ENCODE data around the gene RAB35. TPM values are rescaled to one million over a fixed set of nuclear protein-coding genes. Genes with fewer than 3 reads are reported as not detected.

Gene RAB35
- total RNA-seq, 1 donor, result 25.0 TPM

- no peaks in the 10 kb centered on the region for H4K20me1 ChIP-seq (ENCODE audit: insufficient read depth, low read length)
- H3K27ac ChIP-seq (ENCODE audit: low read depth, low read length), result no peak overlapping the region
- TF ChIP-seq, protein P1, sequence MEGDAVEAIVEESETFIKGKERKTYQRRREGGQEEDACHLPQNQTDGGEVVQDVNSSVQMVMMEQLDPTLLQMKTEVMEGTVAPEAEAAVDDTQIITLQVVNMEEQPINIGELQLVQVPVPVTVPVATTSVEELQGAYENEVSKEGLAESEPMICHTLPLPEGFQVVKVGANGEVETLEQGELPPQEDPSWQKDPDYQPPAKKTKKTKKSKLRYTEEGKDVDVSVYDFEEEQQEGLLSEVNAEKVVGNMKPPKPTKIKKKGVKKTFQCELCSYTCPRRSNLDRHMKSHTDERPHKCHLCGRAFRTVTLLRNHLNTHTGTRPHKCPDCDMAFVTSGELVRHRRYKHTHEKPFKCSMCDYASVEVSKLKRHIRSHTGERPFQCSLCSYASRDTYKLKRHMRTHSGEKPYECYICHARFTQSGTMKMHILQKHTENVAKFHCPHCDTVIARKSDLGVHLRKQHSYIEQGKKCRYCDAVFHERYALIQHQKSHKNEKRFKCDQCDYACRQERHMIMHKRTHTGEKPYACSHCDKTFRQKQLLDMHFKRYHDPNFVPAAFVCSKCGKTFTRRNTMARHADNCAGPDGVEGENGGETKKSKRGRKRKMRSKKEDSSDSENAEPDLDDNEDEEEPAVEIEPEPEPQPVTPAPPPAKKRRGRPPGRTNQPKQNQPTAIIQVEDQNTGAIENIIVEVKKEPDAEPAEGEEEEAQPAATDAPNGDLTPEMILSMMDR (IDR thresholded peaks at IDR 0.05; ENCODE audit: extremely low read depth, low read depth, low read length), result no peak
- no peak overlapping the region for H2AFZ ChIP-seq (ENCODE audit: low read length)
- no peaks in the 10 kb centered on the region for H3K4me1 ChIP-seq (ENCODE audit: insufficient read depth, low read length)
- no peak overlapping the region for H3K4me2 ChIP-seq (ENCODE audit: insufficient read depth, low read length)
- DNase-seq (ENCODE audit: insufficient read length, low spot score, missing footprints), result no peak
- H3K79me2 ChIP-seq (ENCODE audit: insufficient read depth, low read length), result no peaks in the 10 kb centered on the region
- no peaks in the 10 kb centered on the region for H3K36me3 ChIP-seq (ENCODE audit: insufficient read depth, low read length)
- H3K9me3 ChIP-seq (ENCODE audit: low read depth, low read length), result no peaks in the 10 kb centered on the region
- peaks cover 59% of the 10 kb centered on the region for H3K27me3 ChIP-seq (ENCODE audit: insufficient read depth, low read length)
- no peak overlapping the region for H3K4me3 ChIP-seq (ENCODE audit: insufficient read depth, low read length)
Measured at GRCh38 chr12:120062976-120063579, 53.5 kb downstream of the RAB35 start.

DNA sequence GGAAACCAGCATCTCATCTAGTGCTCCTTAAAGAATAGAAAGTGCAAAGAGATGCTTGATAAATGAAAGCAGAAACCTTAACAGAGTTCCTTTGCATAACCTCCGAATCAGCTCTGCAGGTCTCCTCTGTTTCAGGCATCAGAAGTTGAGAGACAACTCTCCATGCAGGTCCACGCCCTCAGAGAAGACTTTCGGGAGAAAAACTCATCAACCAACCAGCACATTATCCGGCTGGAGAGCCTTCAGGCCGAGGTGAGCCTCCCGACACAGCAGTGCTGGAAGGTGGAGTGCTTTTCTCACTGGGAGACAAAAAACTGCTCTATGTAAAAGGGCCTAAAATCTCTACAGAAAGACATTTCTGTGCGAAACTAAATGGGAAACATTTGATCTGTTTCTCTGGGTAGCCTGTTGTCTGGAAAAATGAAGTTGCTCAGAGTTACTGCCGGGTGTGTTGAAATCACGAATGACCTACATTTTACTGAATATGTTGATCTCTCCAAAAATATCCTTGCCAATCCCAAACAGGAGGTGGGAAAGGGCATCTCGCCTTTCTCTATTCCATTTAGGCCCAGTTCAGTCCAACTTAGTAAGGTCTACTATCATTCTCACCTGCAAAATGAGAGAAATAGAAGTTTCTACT is 54.9 kb downstream of the RAB35 start:
- Histone ChIP-seq H2AFZ (ENCODE audit: low read length) (no peak overlapping the region), H3K9me3 (ENCODE audit: low read depth, low read length) (no peaks in the 10 kb centered on the region), H3K36me3 (ENCODE audit: insufficient read depth, low read length) (no peaks in the 10 kb centered on the region), H3K27me3 (ENCODE audit: insufficient read depth, low read length) (peaks cover 56% of the 10 kb centered on the region), H4K20me1 (ENCODE audit: insufficient read depth, low read length) (no peaks in the 10 kb centered on the region), H3K4me1 (ENCODE audit: insufficient read depth, low read length) (no peaks in the 10 kb centered on the region), H3K4me2 (ENCODE audit: insufficient read depth, low read length) (no peak overlapping the region), H3K79me2 (ENCODE audit: insufficient read depth, low read length) (no peaks in the 10 kb centered on the region), H3K4me3 (ENCODE audit: insufficient read depth, low read length) (no peak overlapping the region), H3K27ac (ENCODE audit: low read depth, low read length) (no peak overlapping the region)
- TF ChIP-seq, protein P1 (IDR thresholded peaks at IDR 0.05; ENCODE audit: extremely low read depth, low read depth, low read length), result no peak
- no peak for DNase-seq (ENCODE audit: insufficient read length, low spot score, missing footprints)

GRCh38 chr12:120060717-120061116 is 55.8 kb downstream of the RAB35 start:
- TF ChIP-seq, protein P1 (IDR thresholded peaks at IDR 0.05; ENCODE audit: extremely low read depth, low read depth, low read length), result no peak
- no peaks in the 10 kb centered on the region for H3K79me2 ChIP-seq (ENCODE audit: insufficient read depth, low read length)
- H2AFZ ChIP-seq (ENCODE audit: low read length), result no peak overlapping the region
- DNase-seq (ENCODE audit: insufficient read length, low spot score, missing footprints), result no peak
- H3K9me3 ChIP-seq (ENCODE audit: low read depth, low read length), result no peaks in the 10 kb centered on the region
- H4K20me1 ChIP-seq (ENCODE audit: insufficient read depth, low read length), result no peaks in the 10 kb centered on the region
- no peak overlapping the region for H3K4me3 ChIP-seq (ENCODE audit: insufficient read depth, low read length)
- no peak overlapping the region for H3K4me2 ChIP-seq (ENCODE audit: insufficient read depth, low read length)
- H3K27ac ChIP-seq (ENCODE audit: low read depth, low read length), result no peak overlapping the region
- H3K27me3 ChIP-seq (ENCODE audit: insufficient read depth, low read length), result peaks cover 46% of the 10 kb centered on the region
- H3K36me3 ChIP-seq (ENCODE audit: insufficient read depth, low read length), result no peaks in the 10 kb centered on the region
- H3K4me1 ChIP-seq (ENCODE audit: insufficient read depth, low read length), result no peaks in the 10 kb centered on the region

GRCh38 chr12:120060196-120060595 is 56.4 kb downstream of the RAB35 start:
- H3K4me2 ChIP-seq (ENCODE audit: insufficient read depth, low read length), result no peak overlapping the region
- H3K27me3 ChIP-seq (ENCODE audit: insufficient read depth, low read length), result peaks cover 41% of the 10 kb centered on the region

More at GRCh38 chr12:120060196-120060595, 56.4 kb downstream of the RAB35 start:
- Histone ChIP-seq H4K20me1 (ENCODE audit: insufficient read depth, low read length) (no peaks in the 10 kb centered on the region), H3K4me1 (ENCODE audit: insufficient read depth, low read length) (no peaks in the 10 kb centered on the region), H3K4me3 (ENCODE audit: insufficient read depth, low read length) (no peak overlapping the region), H3K79me2 (ENCODE audit: insufficient read depth, low read length) (no peaks in the 10 kb centered on the region), H3K27ac (ENCODE audit: low read depth, low read length) (no peak overlapping the region), H2AFZ (ENCODE audit: low read length) (no peak overlapping the region), H3K36me3 (ENCODE audit: insufficient read depth, low read length) (no peaks in the 10 kb centered on the region), H3K9me3 (ENCODE audit: low read depth, low read length) (no peaks in the 10 kb centered on the region)
- DNase-seq (ENCODE audit: insufficient read length, low spot score, missing footprints), result no peak
- TF ChIP-seq, protein P1 (IDR thresholded peaks at IDR 0.05; ENCODE audit: extremely low read depth, low read depth, low read length), result no peak
